ENCODE data around the gene TNS2. TPM values are rescaled to one million over a fixed set of nuclear protein-coding genes. Genes with fewer than 3 reads are reported as not detected.

The TNS2 gene
- total and polyA plus RNA-seq, 9 of the 15 experiments (the other 6 are each of a cell fraction or from before 2014, with no cell fraction given) = 0.28 to 3.1 (median 1.2) TPM; not detected in 1

DNA sequence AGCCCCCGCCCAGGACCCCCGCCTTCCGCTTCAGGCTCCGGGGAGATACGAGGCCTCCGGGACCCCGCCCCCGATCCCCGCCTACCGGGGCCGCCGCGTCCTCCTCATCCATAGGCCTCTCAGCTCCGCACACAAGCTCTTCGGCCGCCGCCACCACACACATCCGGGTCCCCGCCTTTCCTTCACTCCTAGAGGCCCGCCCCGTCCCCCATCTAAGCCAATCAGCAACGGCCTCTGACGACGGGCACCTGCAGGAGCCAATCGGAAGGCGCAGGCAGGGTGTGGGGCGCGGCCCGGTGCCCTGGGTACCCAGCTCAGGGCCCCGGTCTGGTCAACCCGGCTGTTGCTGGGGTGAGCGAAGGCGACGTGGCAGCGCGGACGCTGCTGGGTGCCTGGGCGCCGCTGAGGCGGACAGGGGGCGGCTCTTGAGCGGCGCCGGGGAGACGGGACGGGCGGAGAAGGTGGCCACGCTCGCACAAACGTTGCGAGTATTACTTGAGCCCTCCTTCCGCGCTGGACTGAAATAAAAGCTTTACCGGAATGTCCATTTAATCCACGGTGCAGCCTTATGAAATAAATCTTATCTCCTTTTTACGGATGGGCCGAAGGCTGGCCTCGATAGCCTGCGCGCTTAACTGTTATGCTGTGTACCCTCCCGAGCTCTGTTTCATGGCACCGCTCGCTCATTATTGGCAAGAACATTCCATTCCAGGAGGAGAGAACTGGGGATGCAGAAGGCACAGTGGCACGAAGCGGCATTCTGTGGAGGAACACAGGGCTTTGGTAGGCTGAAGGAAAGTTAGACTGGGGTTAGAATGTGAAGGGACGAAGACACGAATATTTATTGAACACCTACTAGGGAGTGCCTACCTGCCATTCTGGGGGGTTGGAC lies 29.6 kb downstream of the TNS2 start, which contains the start of gene SPRYD3 (continued):
- TF ChIP-seq, protein P1, sequence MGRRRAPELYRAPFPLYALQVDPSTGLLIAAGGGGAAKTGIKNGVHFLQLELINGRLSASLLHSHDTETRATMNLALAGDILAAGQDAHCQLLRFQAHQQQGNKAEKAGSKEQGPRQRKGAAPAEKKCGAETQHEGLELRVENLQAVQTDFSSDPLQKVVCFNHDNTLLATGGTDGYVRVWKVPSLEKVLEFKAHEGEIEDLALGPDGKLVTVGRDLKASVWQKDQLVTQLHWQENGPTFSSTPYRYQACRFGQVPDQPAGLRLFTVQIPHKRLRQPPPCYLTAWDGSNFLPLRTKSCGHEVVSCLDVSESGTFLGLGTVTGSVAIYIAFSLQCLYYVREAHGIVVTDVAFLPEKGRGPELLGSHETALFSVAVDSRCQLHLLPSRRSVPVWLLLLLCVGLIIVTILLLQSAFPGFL (CRISPR knock-in tag; IDR thresholded peaks at IDR 0.05) = no peak
- TF ChIP-seq ETV1 (tag; conservative IDR thresholded peaks at IDR 0.05; ENCODE audit: low read depth) (peak; percentile 50), ZNF212 (CRISPR knock-in tag; IDR thresholded peaks at IDR 0.05) (no peak), KAT7 (CRISPR knock-in tag; IDR thresholded peaks at IDR 0.05; ENCODE audit: borderline replicate concordance) (no peak), E2F3 (CRISPR knock-in tag; IDR thresholded peaks at IDR 0.05) (peak; percentile 69; the same call in 1 of the 2 replicates), MBD2 (IDR thresholded peaks at IDR 0.05; ENCODE audit: borderline replicate concordance, low read depth) (peak; percentile 99), ZNF764 (CRISPR knock-in tag; IDR thresholded peaks at IDR 0.05; ENCODE audit: low read depth) (no peak), NFATC3 (IDR thresholded peaks at IDR 0.05) (no peak), RBM25 (IDR thresholded peaks at IDR 0.05; ENCODE audit: low read depth, low read length, severe bottlenecking) (peak; percentile 100)
- TF ChIP-seq, protein P2, sequence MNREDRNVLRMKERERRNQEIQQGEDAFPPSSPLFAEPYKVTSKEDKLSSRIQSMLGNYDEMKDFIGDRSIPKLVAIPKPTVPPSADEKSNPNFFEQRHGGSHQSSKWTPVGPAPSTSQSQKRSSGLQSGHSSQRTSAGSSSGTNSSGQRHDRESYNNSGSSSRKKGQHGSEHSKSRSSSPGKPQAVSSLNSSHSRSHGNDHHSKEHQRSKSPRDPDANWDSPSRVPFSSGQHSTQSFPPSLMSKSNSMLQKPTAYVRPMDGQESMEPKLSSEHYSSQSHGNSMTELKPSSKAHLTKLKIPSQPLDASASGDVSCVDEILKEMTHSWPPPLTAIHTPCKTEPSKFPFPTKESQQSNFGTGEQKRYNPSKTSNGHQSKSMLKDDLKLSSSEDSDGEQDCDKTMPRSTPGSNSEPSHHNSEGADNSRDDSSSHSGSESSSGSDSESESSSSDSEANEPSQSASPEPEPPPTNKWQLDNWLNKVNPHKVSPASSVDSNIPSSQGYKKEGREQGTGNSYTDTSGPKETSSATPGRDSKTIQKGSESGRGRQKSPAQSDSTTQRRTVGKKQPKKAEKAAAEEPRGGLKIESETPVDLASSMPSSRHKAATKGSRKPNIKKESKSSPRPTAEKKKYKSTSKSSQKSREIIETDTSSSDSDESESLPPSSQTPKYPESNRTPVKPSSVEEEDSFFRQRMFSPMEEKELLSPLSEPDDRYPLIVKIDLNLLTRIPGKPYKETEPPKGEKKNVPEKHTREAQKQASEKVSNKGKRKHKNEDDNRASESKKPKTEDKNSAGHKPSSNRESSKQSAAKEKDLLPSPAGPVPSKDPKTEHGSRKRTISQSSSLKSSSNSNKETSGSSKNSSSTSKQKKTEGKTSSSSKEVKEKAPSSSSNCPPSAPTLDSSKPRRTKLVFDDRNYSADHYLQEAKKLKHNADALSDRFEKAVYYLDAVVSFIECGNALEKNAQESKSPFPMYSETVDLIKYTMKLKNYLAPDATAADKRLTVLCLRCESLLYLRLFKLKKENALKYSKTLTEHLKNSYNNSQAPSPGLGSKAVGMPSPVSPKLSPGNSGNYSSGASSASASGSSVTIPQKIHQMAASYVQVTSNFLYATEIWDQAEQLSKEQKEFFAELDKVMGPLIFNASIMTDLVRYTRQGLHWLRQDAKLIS (CRISPR knock-in tag; IDR thresholded peaks at IDR 0.05) = no peak
- TF ChIP-seq, protein P3, sequence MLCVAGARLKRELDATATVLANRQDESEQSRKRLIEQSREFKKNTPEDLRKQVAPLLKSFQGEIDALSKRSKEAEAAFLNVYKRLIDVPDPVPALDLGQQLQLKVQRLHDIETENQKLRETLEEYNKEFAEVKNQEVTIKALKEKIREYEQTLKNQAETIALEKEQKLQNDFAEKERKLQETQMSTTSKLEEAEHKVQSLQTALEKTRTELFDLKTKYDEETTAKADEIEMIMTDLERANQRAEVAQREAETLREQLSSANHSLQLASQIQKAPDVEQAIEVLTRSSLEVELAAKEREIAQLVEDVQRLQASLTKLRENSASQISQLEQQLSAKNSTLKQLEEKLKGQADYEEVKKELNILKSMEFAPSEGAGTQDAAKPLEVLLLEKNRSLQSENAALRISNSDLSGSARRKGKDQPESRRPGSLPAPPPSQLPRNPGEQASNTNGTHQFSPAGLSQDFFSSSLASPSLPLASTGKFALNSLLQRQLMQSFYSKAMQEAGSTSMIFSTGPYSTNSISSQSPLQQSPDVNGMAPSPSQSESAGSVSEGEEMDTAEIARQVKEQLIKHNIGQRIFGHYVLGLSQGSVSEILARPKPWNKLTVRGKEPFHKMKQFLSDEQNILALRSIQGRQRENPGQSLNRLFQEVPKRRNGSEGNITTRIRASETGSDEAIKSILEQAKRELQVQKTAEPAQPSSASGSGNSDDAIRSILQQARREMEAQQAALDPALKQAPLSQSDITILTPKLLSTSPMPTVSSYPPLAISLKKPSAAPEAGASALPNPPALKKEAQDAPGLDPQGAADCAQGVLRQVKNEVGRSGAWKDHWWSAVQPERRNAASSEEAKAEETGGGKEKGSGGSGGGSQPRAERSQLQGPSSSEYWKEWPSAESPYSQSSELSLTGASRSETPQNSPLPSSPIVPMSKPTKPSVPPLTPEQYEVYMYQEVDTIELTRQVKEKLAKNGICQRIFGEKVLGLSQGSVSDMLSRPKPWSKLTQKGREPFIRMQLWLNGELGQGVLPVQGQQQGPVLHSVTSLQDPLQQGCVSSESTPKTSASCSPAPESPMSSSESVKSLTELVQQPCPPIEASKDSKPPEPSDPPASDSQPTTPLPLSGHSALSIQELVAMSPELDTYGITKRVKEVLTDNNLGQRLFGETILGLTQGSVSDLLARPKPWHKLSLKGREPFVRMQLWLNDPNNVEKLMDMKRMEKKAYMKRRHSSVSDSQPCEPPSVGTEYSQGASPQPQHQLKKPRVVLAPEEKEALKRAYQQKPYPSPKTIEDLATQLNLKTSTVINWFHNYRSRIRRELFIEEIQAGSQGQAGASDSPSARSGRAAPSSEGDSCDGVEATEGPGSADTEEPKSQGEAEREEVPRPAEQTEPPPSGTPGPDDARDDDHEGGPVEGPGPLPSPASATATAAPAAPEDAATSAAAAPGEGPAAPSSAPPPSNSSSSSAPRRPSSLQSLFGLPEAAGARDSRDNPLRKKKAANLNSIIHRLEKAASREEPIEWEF (CRISPR knock-in tag; IDR thresholded peaks at IDR 0.05) = no peak
- TF ChIP-seq, protein P4, sequence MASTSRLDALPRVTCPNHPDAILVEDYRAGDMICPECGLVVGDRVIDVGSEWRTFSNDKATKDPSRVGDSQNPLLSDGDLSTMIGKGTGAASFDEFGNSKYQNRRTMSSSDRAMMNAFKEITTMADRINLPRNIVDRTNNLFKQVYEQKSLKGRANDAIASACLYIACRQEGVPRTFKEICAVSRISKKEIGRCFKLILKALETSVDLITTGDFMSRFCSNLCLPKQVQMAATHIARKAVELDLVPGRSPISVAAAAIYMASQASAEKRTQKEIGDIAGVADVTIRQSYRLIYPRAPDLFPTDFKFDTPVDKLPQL (IDR thresholded peaks at IDR 0.05; ENCODE audit: extremely low read depth, insufficient read length) = no peak
